ENCODE results near the gene CLIP2. TPM values are rescaled to one million over a fixed set of nuclear protein-coding genes. Genes with fewer than 3 reads are reported as not detected.
A peak's percentile ranks its signal among the peaks of the same experiment; 100 is the strongest.
"Not testable (repeated sequence)": the region's sequence is repeated elsewhere in the genome, so short reads cannot be mapped to it uniquely, and the experiment has no call there.

The CLIP2 gene
- polyA plus RNA-seq (ENCODE audit: insufficient read length in 3 of 3), result 10 to 100 TPM; 24.0 to 31.2 (median 29.8) TPM
- long read RNA-seq, donor 1, full-length matches to known transcripts, result 3 of 9 reads
- long read RNA-seq, donor 1, partial matches to known transcripts, result 6 of 9 reads
- long read RNA-seq, donor 1, other reads (novel, unspliced or antisense), result 0 of 9 reads
- long read RNA-seq, donor 2, full-length matches to known transcripts, result 6 of 6 reads
- long read RNA-seq, donor 2, partial matches to known transcripts, result 0 of 6 reads
- long read RNA-seq, donor 2, other reads (novel, unspliced or antisense), result 0 of 6 reads
- long read RNA-seq, donor 3, full-length matches to known transcripts, result 7 of 7 reads
- long read RNA-seq, donor 3, partial matches to known transcripts, result 0 of 7 reads
- long read RNA-seq, donor 3, other reads (novel, unspliced or antisense), result 0 of 7 reads
- long read RNA-seq, donor 4, full-length matches to known transcripts, result 2 of 2 reads
- long read RNA-seq, donor 4, partial matches to known transcripts, result 0 of 2 reads
- long read RNA-seq, donor 4, other reads (novel, unspliced or antisense), result 0 of 2 reads
- long read RNA-seq, donor 5, full-length matches to known transcripts, result 2 of 2 reads
- long read RNA-seq, donor 5, partial matches to known transcripts, result 0 of 2 reads
- long read RNA-seq, donor 5, other reads (novel, unspliced or antisense), result 0 of 2 reads
- long read RNA-seq, donor 6, full-length matches to known transcripts, result 3 of 3 reads
- long read RNA-seq, donor 6, partial matches to known transcripts, result 0 of 3 reads
- long read RNA-seq, donor 6, other reads (novel, unspliced or antisense), result 0 of 3 reads
- long read RNA-seq, donor 7, full-length matches to known transcripts, result 3 of 36 reads
- long read RNA-seq, donor 7, partial matches to known transcripts, result 33 of 36 reads
- long read RNA-seq, donor 7, other reads (novel, unspliced or antisense), result 0 of 36 reads
- long read RNA-seq, donor 8, full-length matches to known transcripts, result 1 of 1 reads
- long read RNA-seq, donor 8, partial matches to known transcripts, result 0 of 1 reads
- long read RNA-seq, donor 8, other reads (novel, unspliced or antisense), result 0 of 1 reads
- long read RNA-seq, donor 9, full-length matches to known transcripts, result 5 of 12 reads
- long read RNA-seq, donor 9, partial matches to known transcripts, result 7 of 12 reads
- long read RNA-seq, donor 9, other reads (novel, unspliced or antisense), result 0 of 12 reads
- long read RNA-seq, donor 10, full-length matches to known transcripts, result 2 of 7 reads
- long read RNA-seq, donor 10, partial matches to known transcripts, result 5 of 7 reads
- long read RNA-seq, donor 10, other reads (novel, unspliced or antisense), result 0 of 7 reads
- long read RNA-seq, donor 11, full-length matches to known transcripts, result 2 of 9 reads
- long read RNA-seq, donor 11, partial matches to known transcripts, result 7 of 9 reads
- long read RNA-seq, donor 11, other reads (novel, unspliced or antisense), result 0 of 9 reads
- long read RNA-seq, donor 12, full-length matches to known transcripts, result 4 of 4 reads
- long read RNA-seq, donor 12, partial matches to known transcripts, result 0 of 4 reads
- long read RNA-seq, donor 12, other reads (novel, unspliced or antisense), result 0 of 4 reads
- long read RNA-seq, donor 13, result 0 reads
- long read RNA-seq, donor 14, full-length matches to known transcripts, result 4 of 41 reads
- long read RNA-seq, donor 14, partial matches to known transcripts, result 37 of 41 reads
- long read RNA-seq, donor 14, other reads (novel, unspliced or antisense), result 0 of 41 reads
- long read RNA-seq, donor 15, full-length matches to known transcripts, result 1 of 1 reads
- long read RNA-seq, donor 15, partial matches to known transcripts, result 0 of 1 reads
- long read RNA-seq, donor 15, other reads (novel, unspliced or antisense), result 0 of 1 reads
- long read RNA-seq, donor 16, full-length matches to known transcripts, result 2 of 15 reads
- long read RNA-seq, donor 16, partial matches to known transcripts, result 13 of 15 reads
- long read RNA-seq, donor 16, other reads (novel, unspliced or antisense), result 0 of 15 reads

- DNase-seq, result peak; percentile 74
Observed at GRCh38 chr7:74289018-74289658, at the start of gene CLIP2. TSS of gene CLIP2 (plus strand) at chr7:74289407. CDS start at chr7:74317547, 28,140 bp downstream.

- DNase-seq, result no peak
Observed at GRCh38 chr7:74240482-74240881, 48.7 kb upstream of the CLIP2 start.

- DNase-seq, result no peak
Observed at GRCh38 chr7:74242122-74242443, 47.1 kb upstream of the CLIP2 start.

GRCh38 chr7:74246497-74246896 is 42.7 kb upstream of the CLIP2 start:
- no peak for DNase-seq

- no peak for DNase-seq
Observed at GRCh38 chr7:74248156-74248555, 41.1 kb upstream of the CLIP2 start.

- DNase-seq, result not testable (repeated sequence)
Observed at GRCh38 chr7:74249058-74249457, 40.1 kb upstream of the CLIP2 start.

- no peak for DNase-seq
Observed at GRCh38 chr7:74252893-74253292, 36.3 kb upstream of the CLIP2 start.

- DNase-seq, result no peak
Observed at GRCh38 chr7:74253331-74253730, 35.9 kb upstream of the CLIP2 start.

- DNase-seq, result no peak
Observed at GRCh38 chr7:74253835-74254128, 35.4 kb upstream of the CLIP2 start.

- DNase-seq, result peak; percentile 96
Observed at GRCh38 chr7:74254129-74254857, 34.9 kb upstream of the CLIP2 start, which contains the start of gene RFC2. TSS of gene RFC2 (minus strand) at chr7:74254399. CDS start at chr7:74254383, 16 bp downstream.

GRCh38 chr7:74254858-74255379 is 34.3 kb upstream of the CLIP2 start:
- no peak for DNase-seq

GRCh38 chr7:74255461-74255860 is 33.7 kb upstream of the CLIP2 start:
- not testable (repeated sequence) for DNase-seq

GRCh38 chr7:74256491-74257408 is 32.5 kb upstream of the CLIP2 start:
- DNase-seq, result no peak

GRCh38 chr7:74258639-74259038 is 30.6 kb upstream of the CLIP2 start:
- no peak for DNase-seq

- no peak for DNase-seq
Observed at GRCh38 chr7:74262639-74263398, 26.4 kb upstream of the CLIP2 start.

- DNase-seq, result no peak
Observed at GRCh38 chr7:74263399-74264120, 25.6 kb upstream of the CLIP2 start.
